ENCODE data around the gene TBC1D30. TPM values are rescaled to one million over a fixed set of nuclear protein-coding genes. Genes with fewer than 3 reads are reported as not detected.

TBC1D30 gene
- total and polyA plus RNA-seq, 3 experiments from 2014 or later = 1.7 TPM; not detected in 1

GRCh38 chr12:64891629-64892028 is 67.2 kb downstream of the TBC1D30 start:
- ChIA-PET POLR2A (no interaction called here), CTCF (interaction anchor here (0.9 to 2.6 kb wide), 8 partner anchors 8 to 1214 kb away, joined by 3 to 26 read pairs (median 4); no protein-coding TSS in a partner anchor)
- Mint-ChIP-seq H3K9me3 (no peaks in the 10 kb centered on the region), H3K4me3 (no peak overlapping the region), H3K36me3 (no peaks in the 10 kb centered on the region), H3K4me1 (no peaks in the 10 kb centered on the region), H3K27ac (no peak overlapping the region), H3K27me3 (peaks cover 8 to 38% of the 10 kb centered on the region in 2 donors)
- H3K9me3 ChIP-seq (ENCODE audit: low read length) = no peaks in the 10 kb centered on the region
- H3K36me3 ChIP-seq (ENCODE audit: insufficient read depth, low read length) = no peaks in the 10 kb centered on the region
- no peak overlapping the region for H3K4me3 ChIP-seq (ENCODE audit: low read length)
- no peaks in the 10 kb centered on the region for H3K27me3 ChIP-seq (ENCODE audit: insufficient read depth, low read length, poor library complexity, severe bottlenecking)
- no peaks in the 10 kb centered on the region for H3K4me1 ChIP-seq (ENCODE audit: insufficient read depth, low read length)
- DNase-seq = no peak
- no peak overlapping the region for H3K27ac ChIP-seq (ENCODE audit: low read depth, low read length)

DNA sequence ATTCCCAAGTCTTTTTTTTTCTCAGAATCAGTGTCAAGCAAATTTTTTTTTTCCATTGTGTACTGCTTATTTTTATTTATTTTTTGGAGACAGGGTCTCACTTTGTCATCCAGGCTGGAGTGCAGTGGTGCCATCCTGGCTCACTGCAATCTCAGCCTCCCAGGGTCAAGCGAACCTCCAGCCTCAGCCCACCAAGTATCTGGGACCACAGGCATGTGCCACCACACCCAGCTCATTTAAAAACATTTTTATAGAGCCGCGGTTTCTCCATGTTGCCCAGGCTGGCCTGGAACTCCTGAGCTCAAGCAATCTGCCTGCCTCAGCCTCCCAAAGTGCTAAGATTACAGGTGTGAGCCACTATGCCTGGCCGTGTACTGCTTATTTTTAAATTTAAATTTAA is 68.1 kb downstream of the TBC1D30 start:
- ChIA-PET POLR2A (no interaction called here), CTCF (interaction anchor here (0.9 to 1.1 kb wide), 2 partner anchors 339 to 1196 kb away, joined by 3 read pairs; no protein-coding TSS in a partner anchor)
- H3K27ac ChIP-seq (ENCODE audit: low read depth, low read length) = no peak overlapping the region
- H3K27me3 ChIP-seq (ENCODE audit: insufficient read depth, low read length, poor library complexity, severe bottlenecking) = no peaks in the 10 kb centered on the region
- Mint-ChIP-seq H3K4me3 (no peak overlapping the region), H3K36me3 (no peaks in the 10 kb centered on the region), H3K27me3 (peaks cover 8 to 34% of the 10 kb centered on the region in 2 donors), H3K4me1 (no peaks in the 10 kb centered on the region), H3K9me3 (no peaks in the 10 kb centered on the region), H3K27ac (peak overlapping the region in 1 of 8 donors; percentile 43)
- no peak for DNase-seq
- no peak overlapping the region for H3K4me3 ChIP-seq (ENCODE audit: low read length)
- H3K36me3 ChIP-seq (ENCODE audit: insufficient read depth, low read length) = no peaks in the 10 kb centered on the region
- H3K4me1 ChIP-seq (ENCODE audit: insufficient read depth, low read length) = no peaks in the 10 kb centered on the region
- no peaks in the 10 kb centered on the region for H3K9me3 ChIP-seq (ENCODE audit: low read length)

GRCh38 chr12:64893961-64894360 is 69.5 kb downstream of the TBC1D30 start:
- no peaks in the 10 kb centered on the region for H3K9me3 ChIP-seq (ENCODE audit: low read length)
- Mint-ChIP-seq H3K9me3 (no peaks in the 10 kb centered on the region), H3K4me3 (no peak overlapping the region), H3K36me3 (no peaks in the 10 kb centered on the region), H3K27me3 (peaks cover 8 to 28% of the 10 kb centered on the region in 2 donors), H3K4me1 (no peaks in the 10 kb centered on the region), H3K27ac (no peak overlapping the region)
- H3K4me1 ChIP-seq (ENCODE audit: insufficient read depth, low read length) = no peaks in the 10 kb centered on the region
- H3K36me3 ChIP-seq (ENCODE audit: insufficient read depth, low read length) = no peaks in the 10 kb centered on the region
- H3K27me3 ChIP-seq (ENCODE audit: insufficient read depth, low read length, poor library complexity, severe bottlenecking) = no peaks in the 10 kb centered on the region
- ChIA-PET CTCF (interaction anchor here (1.1 kb wide), 1 partner anchor 1214 kb away, joined by 3 read pairs; no protein-coding TSS in a partner anchor), POLR2A (no interaction called here)
- H3K4me3 ChIP-seq (ENCODE audit: low read length) = no peak overlapping the region
- DNase-seq = no peak
- no peak overlapping the region for H3K27ac ChIP-seq (ENCODE audit: low read depth, low read length)

GRCh38 chr12:64894827-64895475 is 70.5 kb downstream of the TBC1D30 start:
- H3K27ac Mint-ChIP-seq = no peak overlapping the region
- no peaks in the 10 kb centered on the region for H3K4me1 Mint-ChIP-seq
- H3K9me3 Mint-ChIP-seq = no peaks in the 10 kb centered on the region
- no peaks in the 10 kb centered on the region for H3K36me3 ChIP-seq (ENCODE audit: insufficient read depth, low read length)
- ChIA-PET POLR2A (no interaction called here), CTCF (interaction anchor here (1.0 to 1.1 kb wide), 2 partner anchors 339 to 1213 kb away, joined by 3 read pairs; no protein-coding TSS in a partner anchor)
- peaks cover 7 to 19% of the 10 kb centered on the region in 2 donors for H3K27me3 Mint-ChIP-seq
- no peaks in the 10 kb centered on the region for H3K27me3 ChIP-seq (ENCODE audit: insufficient read depth, low read length, poor library complexity, severe bottlenecking)
- H3K4me3 ChIP-seq (ENCODE audit: low read length) = no peak overlapping the region
- H3K4me3 Mint-ChIP-seq = no peak overlapping the region
- no peak for DNase-seq
- H3K27ac ChIP-seq (ENCODE audit: low read depth, low read length) = no peak overlapping the region
- no peaks in the 10 kb centered on the region for H3K4me1 ChIP-seq (ENCODE audit: insufficient read depth, low read length)
- H3K9me3 ChIP-seq (ENCODE audit: low read length) = no peaks in the 10 kb centered on the region
- no peaks in the 10 kb centered on the region for H3K36me3 Mint-ChIP-seq

- H3K9me3 Mint-ChIP-seq = no peaks in the 10 kb centered on the region
- DNase-seq = no peak
- Histone ChIP-seq H3K4me1 (ENCODE audit: insufficient read depth, low read length) (no peaks in the 10 kb centered on the region), H3K36me3 (ENCODE audit: insufficient read depth, low read length) (no peaks in the 10 kb centered on the region), H3K27ac (ENCODE audit: low read depth, low read length) (no peak overlapping the region), H3K4me3 (ENCODE audit: low read length) (no peak overlapping the region), H3K27me3 (ENCODE audit: insufficient read depth, low read length, poor library complexity, severe bottlenecking) (no peaks in the 10 kb centered on the region), H3K9me3 (ENCODE audit: low read length) (no peaks in the 10 kb centered on the region)
- no peaks in the 10 kb centered on the region for H3K4me1 Mint-ChIP-seq
- H3K27ac Mint-ChIP-seq = no peak overlapping the region
- no peak overlapping the region for H3K4me3 Mint-ChIP-seq
- POLR2A ChIA-PET = no interaction called here
- no peaks in the 10 kb centered on the region for H3K36me3 Mint-ChIP-seq
- CTCF ChIA-PET = interaction anchor here (1.0 kb wide), 1 partner anchor 338 kb away, joined by 3 read pairs; no protein-coding TSS in a partner anchor
- peaks cover 4 to 14% of the 10 kb centered on the region in 2 donors for H3K27me3 Mint-ChIP-seq
Measured at GRCh38 chr12:64895526-64895925, 71.1 kb downstream of the TBC1D30 start.

GRCh38 chr12:64900540-64900939 is 76.1 kb downstream of the TBC1D30 start:
- POLR2A ChIA-PET = no interaction called here
- no peak overlapping the region for H3K27ac Mint-ChIP-seq

GRCh38 chr12:64903479-64904152 is 79.2 kb downstream of the TBC1D30 start:
- Histone ChIP-seq H3K4me3 (ENCODE audit: low read length) (no peak overlapping the region), H3K4me1 (ENCODE audit: insufficient read depth, low read length) (no peaks in the 10 kb centered on the region), H3K27ac (ENCODE audit: low read depth, low read length) (no peak overlapping the region), H3K36me3 (ENCODE audit: insufficient read depth, low read length) (no peaks in the 10 kb centered on the region), H3K9me3 (ENCODE audit: low read length) (no peaks in the 10 kb centered on the region), H3K27me3 (ENCODE audit: insufficient read depth, low read length, poor library complexity, severe bottlenecking) (no peaks in the 10 kb centered on the region)
- no peak overlapping the region for H3K4me3 Mint-ChIP-seq
- H3K27ac Mint-ChIP-seq = no peak overlapping the region
- no peaks in the 10 kb centered on the region for H3K4me1 Mint-ChIP-seq
- no peak for DNase-seq
- CTCF ChIA-PET = no interaction called here
- H3K27me3 Mint-ChIP-seq = peaks cover 2 to 22% of the 10 kb centered on the region in 2 donors
- POLR2A ChIA-PET = no interaction called here
- H3K9me3 Mint-ChIP-seq = no peaks in the 10 kb centered on the region
- H3K36me3 Mint-ChIP-seq = no peaks in the 10 kb centered on the region

More at GRCh38 chr12:64900540-64900939, 76.1 kb downstream of the TBC1D30 start:
- H3K4me1 ChIP-seq (ENCODE audit: insufficient read depth, low read length) = no peaks in the 10 kb centered on the region
- Mint-ChIP-seq H3K9me3 (no peaks in the 10 kb centered on the region), H3K36me3 (no peaks in the 10 kb centered on the region), H3K27me3 (peaks cover 2 to 17% of the 10 kb centered on the region in 2 donors), H3K4me3 (no peak overlapping the region), H3K4me1 (no peaks in the 10 kb centered on the region)
- CTCF ChIA-PET = no interaction called here
- no peak overlapping the region for H3K27ac ChIP-seq (ENCODE audit: low read depth, low read length)
- H3K4me3 ChIP-seq (ENCODE audit: low read length) = no peak overlapping the region
- DNase-seq = no peak
- no peaks in the 10 kb centered on the region for H3K9me3 ChIP-seq (ENCODE audit: low read length)
- H3K27me3 ChIP-seq (ENCODE audit: insufficient read depth, low read length, poor library complexity, severe bottlenecking) = no peaks in the 10 kb centered on the region
- no peaks in the 10 kb centered on the region for H3K36me3 ChIP-seq (ENCODE audit: insufficient read depth, low read length)

DNA sequence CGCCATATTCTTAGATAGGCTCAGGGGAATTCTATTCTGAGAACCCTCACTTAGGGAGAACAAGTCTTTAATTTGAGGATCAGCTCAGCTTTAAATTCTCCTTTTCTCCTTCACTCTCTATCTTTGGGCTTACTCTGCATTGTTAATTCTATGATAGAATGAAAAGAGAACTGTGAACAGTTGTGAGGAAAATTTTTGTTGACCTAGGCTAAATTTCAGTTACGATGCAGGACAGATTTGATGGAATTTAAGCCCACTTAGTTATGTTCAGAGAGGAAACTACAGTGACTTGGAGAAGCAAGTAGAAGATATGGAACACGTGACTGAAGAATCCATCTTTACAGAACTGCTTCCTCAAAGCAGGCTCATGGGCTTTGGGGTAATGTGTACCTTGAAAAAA is 82.7 kb downstream of the TBC1D30 start:
- no peaks in the 10 kb centered on the region for H3K36me3 ChIP-seq (ENCODE audit: insufficient read depth, low read length)
- CTCF ChIA-PET = no interaction called here
- DNase-seq = no peak
- no peaks in the 10 kb centered on the region for H3K27me3 ChIP-seq (ENCODE audit: insufficient read depth, low read length, poor library complexity, severe bottlenecking)
- Mint-ChIP-seq H3K36me3 (no peaks in the 10 kb centered on the region), H3K4me3 (no peak overlapping the region), H3K4me1 (no peaks in the 10 kb centered on the region), H3K27ac (no peak overlapping the region), H3K27me3 (peaks cover 4 to 32% of the 10 kb centered on the region in 2 donors), H3K9me3 (no peaks in the 10 kb centered on the region)
- H3K4me1 ChIP-seq (ENCODE audit: insufficient read depth, low read length) = no peaks in the 10 kb centered on the region
- POLR2A ChIA-PET = no interaction called here
- no peaks in the 10 kb centered on the region for H3K9me3 ChIP-seq (ENCODE audit: low read length)
- no peak overlapping the region for H3K27ac ChIP-seq (ENCODE audit: low read depth, low read length)
- H3K4me3 ChIP-seq (ENCODE audit: low read length) = no peak overlapping the region
